ENCODE data around the gene KRT28.

The KRT28 gene

DNA sequence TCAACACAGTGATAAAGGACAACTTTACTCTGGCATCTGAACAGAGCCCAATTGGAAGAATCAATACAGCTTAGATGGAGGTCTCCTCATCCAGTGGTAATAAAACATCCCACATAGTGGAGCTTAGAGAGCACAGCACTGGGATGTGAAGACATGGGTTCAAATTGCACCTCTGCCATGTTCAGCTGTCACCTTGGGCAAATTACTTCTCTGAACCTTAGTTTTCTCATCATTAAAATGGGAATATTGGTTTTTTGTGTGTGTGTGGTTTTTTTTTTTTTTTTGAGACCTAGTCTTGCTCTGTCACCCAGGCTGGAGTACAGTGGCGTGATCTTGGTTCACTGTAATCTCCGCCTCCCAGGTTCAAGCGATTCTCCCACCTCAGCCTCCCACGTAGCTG lies 36.3 kb upstream of the KRT28 start:
- Histone ChIP-seq H3K27ac (no peak overlapping the region), H3K4me3 (no peak overlapping the region)
- DNase-seq (ENCODE audit: low spot score): no peak
- TF ChIP-seq CTCF (IDR thresholded peaks at IDR 0.05): no peak

DNA sequence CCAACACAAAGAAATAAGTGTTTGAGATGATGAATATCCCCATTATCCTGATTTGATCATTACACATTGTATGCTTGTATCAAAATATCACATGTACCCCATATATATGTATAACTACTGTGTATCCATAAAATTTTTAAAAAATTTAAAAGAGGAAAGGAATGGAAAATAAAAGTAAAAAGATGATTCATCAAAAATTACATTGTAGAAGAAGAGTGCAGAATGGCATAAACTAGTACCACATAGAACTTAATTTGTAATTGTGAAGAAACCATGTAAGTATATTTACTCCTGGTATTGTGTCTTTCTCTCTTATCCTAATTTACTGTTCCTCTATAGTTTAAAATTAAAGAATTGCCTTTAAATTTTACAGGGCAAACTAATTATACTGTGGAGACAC lies 34.1 kb upstream of the KRT28 start:
- Histone ChIP-seq H3K27ac (no peak overlapping the region), H3K4me3 (no peak overlapping the region)
- TF ChIP-seq CTCF (IDR thresholded peaks at IDR 0.05): no peak
- DNase-seq (ENCODE audit: low spot score): no peak

- Histone ChIP-seq H3K27ac (no peak overlapping the region), H3K4me3 (no peak overlapping the region)
- DNase-seq (ENCODE audit: low spot score): no peak
- TF ChIP-seq CTCF (IDR thresholded peaks at IDR 0.05): no peak
These were observed 33.1 kb upstream of the KRT28 start for GRCh38 chr17:40832840-40833239.

DNA sequence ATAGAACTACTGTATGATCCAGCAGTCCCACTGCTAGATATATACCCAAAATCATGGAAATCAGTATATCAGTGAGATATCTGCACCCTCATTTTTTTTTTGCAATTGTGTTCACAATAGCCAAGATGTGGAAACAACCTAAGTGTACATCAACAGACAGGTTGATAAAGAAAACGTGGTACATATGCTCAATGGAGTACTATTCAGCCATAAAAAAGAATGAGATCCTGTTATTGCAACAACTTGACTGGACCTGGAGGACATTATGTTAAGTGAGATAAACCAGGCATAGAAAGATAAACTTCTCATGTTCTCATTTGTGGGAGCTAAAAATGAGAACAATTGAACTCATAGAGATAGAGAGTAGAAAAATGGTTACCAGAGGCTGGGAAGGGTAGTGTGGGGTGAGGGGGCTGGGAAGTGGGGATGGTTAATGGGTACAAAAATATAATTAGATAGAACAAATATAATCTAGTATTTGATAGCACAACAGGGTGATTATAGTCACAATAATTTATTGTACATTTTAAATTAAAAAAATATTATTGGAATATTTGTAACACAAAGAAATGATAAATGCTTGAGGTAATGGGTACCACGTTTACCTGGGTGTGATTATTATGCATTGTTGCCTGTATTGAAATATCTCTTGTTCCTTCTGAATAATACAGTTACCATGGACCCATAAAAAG lies 30.5 kb upstream of the KRT28 start:
- H3K27ac ChIP-seq: no peak overlapping the region
- no peak overlapping the region for H3K4me3 ChIP-seq

GRCh38 chr17:40828454-40829044 lies 28.8 kb upstream of the KRT28 start:
- peak overlapping the region; percentile 57 to 80 for H3K27ac ChIP-seq
- DNase-seq (ENCODE audit: low spot score): no peak
- peak overlapping the region; percentile 13 for H3K4me3 ChIP-seq
- TF ChIP-seq CTCF (IDR thresholded peaks at IDR 0.05): no peak

More for the DNA sequence above, 30.5 kb upstream of the KRT28 start:
- TF ChIP-seq CTCF (IDR thresholded peaks at IDR 0.05): no peak
- no peak for DNase-seq (ENCODE audit: low spot score)

DNA sequence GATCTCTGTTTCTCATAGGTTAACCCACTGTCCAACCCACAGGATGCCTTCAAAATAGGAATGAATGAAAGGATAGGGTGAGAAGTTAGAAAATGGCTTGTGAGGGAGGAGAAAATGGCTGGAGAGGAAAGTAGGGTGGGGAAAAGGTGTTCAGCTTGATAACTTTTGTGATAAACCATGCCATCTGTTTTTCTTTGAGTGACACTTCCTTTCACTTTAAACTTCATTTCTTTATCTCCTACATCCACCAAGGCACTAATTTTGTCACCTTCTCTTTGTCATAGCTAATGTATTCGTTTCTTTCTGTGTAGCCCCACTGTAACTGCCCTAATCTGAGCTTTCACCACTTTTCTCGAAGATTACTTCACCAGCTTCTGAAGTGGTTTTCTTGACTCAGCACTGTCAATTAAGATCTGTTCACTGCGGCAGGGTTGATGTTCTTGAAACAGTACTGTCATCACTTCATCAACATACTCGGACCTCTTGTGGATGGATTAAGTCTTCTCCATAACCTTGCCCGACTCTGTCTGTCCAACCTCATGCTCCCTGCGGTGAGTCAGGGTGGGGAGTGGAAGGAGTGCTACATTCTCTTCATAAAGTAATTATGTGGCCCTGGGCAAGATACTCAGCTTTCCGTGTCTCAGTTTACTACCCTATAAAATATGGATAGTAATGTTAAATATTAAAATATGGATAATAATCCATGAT lies 28.1 kb upstream of the KRT28 start:
- no peak for TF ChIP-seq CTCF (IDR thresholded peaks at IDR 0.05)
- peak overlapping the region; percentile 57 to 80 for H3K27ac ChIP-seq
- peak overlapping the region; percentile 13 for H3K4me3 ChIP-seq
- no peak for DNase-seq (ENCODE audit: low spot score)
